Endothelial cell of umbilical vein (primary cell): ENCODE measurements around the gene DPP10. TPM values are rescaled to one million over a fixed set of nuclear protein-coding genes. Genes with fewer than 3 reads are reported as not detected.

ENCODE experiments used
- BruUV-seq: library from RNA; stranded (reverse); fragments of 400-500 nt; replicated peaks from 2 replicates; lab custom pipeline; 2021; lab: Mats Ljungman, UMichigan
- CTCF ChIA-PET: fragments of 300-600, 350-600 bp; sonication (Branson Sonifier 250); formaldehyde crosslinking; loops from one replicate; lab custom pipeline; 2021; ENCODE audit warnings: antibody characterized with exemption, inconsistent platforms; lab: Charles Lee
- POLR2A ChIA-PET: fragments of 300-600, 350-600 bp; sonication (Branson Sonifier 250); formaldehyde crosslinking; loops from one replicate; lab custom pipeline; 2021; ENCODE audit warnings: antibody characterized with exemption, inconsistent platforms; lab: Charles Lee
- DNase-seq: peaks from one replicate; pipeline ENCODE4 v3.0.0-alpha.2; 2011; ENCODE audit warnings: low read depth, low spot score
- FAIRE-seq: peaks from 2 replicates; lab custom pipeline; 2011; peaks lifted over from hg19 to GRCh38; lab: Jason Lieb, UNC
- H2AFZ ChIP-seq: 2 replicates; pipeline ENCODE4 v1.6.0; 2012; ENCODE audit warnings: low read depth, low read length, control low read depth, inconsistent platforms
- H3K27ac ChIP-seq: 2 replicates; pipeline ENCODE4 v1.5.1; 2011; ENCODE audit warnings: low read depth, mild to moderate bottlenecking, control low read depth, low read length, moderate library complexity; ENCODE audit not compliant: insufficient read depth
- H3K27me3 ChIP-seq, 2 experiments: 2 replicates each; pipeline versions ENCODE4 v1.6.0 to v1.6.1; 2011; ENCODE audit warnings: low read length in 2 of 2, mixed read lengths in 1 of 2; ENCODE audit not compliant: control insufficient read depth in 2 of 2, insufficient read depth in 2 of 2
- H3K36me3 ChIP-seq, 2 experiments: 2 replicates in 1 of 2; 3 replicates in 1 of 2; pipeline ENCODE4 v1.5.1; 2011; ENCODE audit warnings: low read length in 2 of 2, mild to moderate bottlenecking in 1 of 2, moderate library complexity in 1 of 2; ENCODE audit not compliant: control insufficient read depth in 2 of 2, insufficient read depth in 2 of 2; ENCODE audit errors: extremely low read depth in 1 of 2
- H3K4me1 ChIP-seq: 3 replicates; pipeline ENCODE4 v1.5.1; 2011; ENCODE audit warnings: mild to moderate bottlenecking, low read length; ENCODE audit not compliant: control insufficient read depth, insufficient read depth; ENCODE audit errors: extremely low read depth
- H3K4me2 ChIP-seq: 2 replicates; pipeline ENCODE4 v1.6.1; 2011; ENCODE audit warnings: low read length, control low read depth, mixed read lengths; ENCODE audit not compliant: insufficient read depth
- H3K4me3 ChIP-seq, 3 experiments: fragments of 200-600 bp in 1 of 3; sonication (generic), shearing (Covaris generic) in 1 of 3; replicated peaks in 1 of 3; 2 replicates each; pipeline ENCODE4 v1.5.1; 2011 to 2016; ENCODE audit warnings: control low read depth in 3 of 3, low read length in 3 of 3, mild to moderate bottlenecking in 2 of 3, inconsistent platforms in 1 of 3, low read depth in 1 of 3, moderate library complexity in 1 of 3; ENCODE audit not compliant: insufficient read depth in 1 of 3
- H3K79me2 ChIP-seq: 2 replicates; pipeline ENCODE4 v1.6.0; 2012; ENCODE audit warnings: low read length, inconsistent platforms; ENCODE audit not compliant: control insufficient read depth, insufficient read depth
- H3K9ac ChIP-seq: replicated peaks from 2 replicates; pipeline ENCODE3; 2011; ENCODE audit warnings: low read length, control low read depth; ENCODE audit not compliant: insufficient read depth; ENCODE audit errors: extremely low read depth
- H3K9me1 ChIP-seq: replicated peaks from 3 replicates; pipeline ENCODE4 v1.6.0; 2011; ENCODE audit warnings: mild to moderate bottlenecking, low read length; ENCODE audit not compliant: control insufficient read depth, insufficient read depth; ENCODE audit errors: extremely low read depth
- H3K9me3 ChIP-seq: replicated peaks from 2 replicates; pipeline ENCODE4 v1.5.1; 2012; ENCODE audit warnings: low read length, inconsistent platforms; ENCODE audit not compliant: control insufficient read depth, insufficient read depth
- H4K20me1 ChIP-seq: replicated peaks from 2 replicates; pipeline ENCODE3; 2011; ENCODE audit warnings: mild to moderate bottlenecking, low read length; ENCODE audit not compliant: control insufficient read depth, insufficient read depth; ENCODE audit errors: extremely low read depth
- EZH2 ChIP-seq: IDR thresholded peaks from 2 replicates; pipeline ENCODE4 v1.6.1; 2012; ENCODE audit warnings: borderline replicate concordance, low read depth, mild to moderate bottlenecking, moderate library complexity, low read length, inconsistent platforms; ENCODE audit not compliant: severe bottlenecking
- FOS ChIP-seq: IDR thresholded peaks from 2 replicates; pipeline ENCODE4 v1.6.1; 2011; ENCODE audit warnings: mild to moderate bottlenecking, low read length, moderate library complexity, borderline replicate concordance; ENCODE audit not compliant: insufficient read depth
- GATA2 ChIP-seq: IDR thresholded peaks from 2 replicates; pipeline ENCODE4 v1.7.0; 2011; ENCODE audit warnings: low read depth, mild to moderate bottlenecking, moderate library complexity, mixed read lengths, low read length; ENCODE audit not compliant: insufficient read length, insufficient read depth
- JUN ChIP-seq: IDR thresholded peaks from 2 replicates; pipeline ENCODE4 v1.6.1; 2011; ENCODE audit warnings: borderline replicate concordance, low read depth; ENCODE audit not compliant: insufficient read length, insufficient read depth
- MYC ChIP-seq: IDR thresholded peaks from one replicate; pipeline ENCODE4 v1.6.1; 2011; ENCODE audit warnings: mild to moderate bottlenecking, low read depth, low read length
- POLR2A ChIP-seq: IDR thresholded peaks from 2 replicates; pipeline ENCODE4 v1.6.1; 2012; ENCODE audit warnings: low read depth, mild to moderate bottlenecking, control low read depth, low read length
- POLR2AphosphoS5 ChIP-seq: IDR thresholded peaks from 2 replicates; pipeline ENCODE4 v1.6.1; 2012; ENCODE audit warnings: low read depth, mild to moderate bottlenecking, control low read depth, low read length, moderate library complexity; ENCODE audit not compliant: insufficient read depth
- dilution Hi-C: fragments of 300-500 bp; cut with MboI; formaldehyde crosslinking; loops from one replicate; pipeline ENCODE4 v1.15.0; 2019; ENCODE audit warnings: low sequenced_read_pairs; ENCODE audit not compliant: extremely low pct_ligation_motif_present
- intact Hi-C: fragments of 100-400 bp; cut with micrococcal nuclease; formaldehyde crosslinking; loops from one replicate; pipeline ENCODE4 v1.10.0; 2022
- polyA plus RNA-seq, 4 experiments: library from polyadenylated mRNA; depleted of rRNA in 3 of 4; stranded (reverse) in 3 of 4; unstranded in 1 of 4; fragments of >200 nt; gene quantifications; 2 replicates each; pipeline versions ENCODE4 v1.2.1 to v1.2.3, GENCODE V29; 2011 to 2012; ENCODE audit warnings: missing spikeins in 1 of 4
- total RNA-seq: library from RNA; stranded (reverse); gene quantifications from 2 replicates; pipeline ENCODE4 v1.2.3, GENCODE V29; 2021
- TF ChIP-seq, protein P1 (sequence below): IDR thresholded peaks from 2 replicates; pipeline ENCODE4 v1.6.1; 2011; ENCODE audit not compliant: insufficient read depth, insufficient read length
- TF ChIP-seq, protein P2 (sequence below), 2 donors: IDR thresholded peaks; 1 replicate in 1 of 2; 2 replicates in 1 of 2; pipeline ENCODE4 v1.5.1; 2011; ENCODE audit warnings: low read length in 2 of 2, mild to moderate bottlenecking in 2 of 2, moderate library complexity in 2 of 2, control low read depth in 1 of 2, inconsistent platforms in 1 of 2, low read depth in 1 of 2; ENCODE audit not compliant: insufficient read depth in 1 of 2; ENCODE audit errors: extremely low read depth in 1 of 2

DPP10 gene
- total and polyA plus RNA-seq, 2 donors (not counting 3 experiments of a cell fraction or from before 2014, with no cell fraction given), result not detected

GRCh38 chr2:115075800-115076199 is 633.4 kb downstream of the DPP10 start:
- Histone ChIP-seq H4K20me1 (no peaks in the 10 kb centered on the region), H3K9me1 (no peaks in the 10 kb centered on the region), H3K36me3 (no peaks in the 10 kb centered on the region), H3K27ac (no peak overlapping the region), H3K4me2 (no peak overlapping the region), H2AFZ (no peak overlapping the region), H3K9ac (no peak overlapping the region), H3K27me3 (no peaks in the 10 kb centered on the region), H3K4me1 (no peaks in the 10 kb centered on the region), H3K9me3 (no peaks in the 10 kb centered on the region), H3K79me2 (no peaks in the 10 kb centered on the region), H3K4me3 (no peak overlapping the region)
- FAIRE-seq (no peak), DNase-seq (no peak)
- dilution Hi-C loops, result no loop called here
- POLR2A ChIA-PET, result no interaction called here
- TF ChIP-seq MYC (no peak), GATA2 (no peak), FOS (no peak), JUN (no peak), POLR2AphosphoS5 (no peak), EZH2 (no peak), POLR2A (no peak)
- TF ChIP-seq, protein P1, sequence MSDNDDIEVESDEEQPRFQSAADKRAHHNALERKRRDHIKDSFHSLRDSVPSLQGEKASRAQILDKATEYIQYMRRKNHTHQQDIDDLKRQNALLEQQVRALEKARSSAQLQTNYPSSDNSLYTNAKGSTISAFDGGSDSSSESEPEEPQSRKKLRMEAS, result no peak
- TF ChIP-seq, protein P2, sequence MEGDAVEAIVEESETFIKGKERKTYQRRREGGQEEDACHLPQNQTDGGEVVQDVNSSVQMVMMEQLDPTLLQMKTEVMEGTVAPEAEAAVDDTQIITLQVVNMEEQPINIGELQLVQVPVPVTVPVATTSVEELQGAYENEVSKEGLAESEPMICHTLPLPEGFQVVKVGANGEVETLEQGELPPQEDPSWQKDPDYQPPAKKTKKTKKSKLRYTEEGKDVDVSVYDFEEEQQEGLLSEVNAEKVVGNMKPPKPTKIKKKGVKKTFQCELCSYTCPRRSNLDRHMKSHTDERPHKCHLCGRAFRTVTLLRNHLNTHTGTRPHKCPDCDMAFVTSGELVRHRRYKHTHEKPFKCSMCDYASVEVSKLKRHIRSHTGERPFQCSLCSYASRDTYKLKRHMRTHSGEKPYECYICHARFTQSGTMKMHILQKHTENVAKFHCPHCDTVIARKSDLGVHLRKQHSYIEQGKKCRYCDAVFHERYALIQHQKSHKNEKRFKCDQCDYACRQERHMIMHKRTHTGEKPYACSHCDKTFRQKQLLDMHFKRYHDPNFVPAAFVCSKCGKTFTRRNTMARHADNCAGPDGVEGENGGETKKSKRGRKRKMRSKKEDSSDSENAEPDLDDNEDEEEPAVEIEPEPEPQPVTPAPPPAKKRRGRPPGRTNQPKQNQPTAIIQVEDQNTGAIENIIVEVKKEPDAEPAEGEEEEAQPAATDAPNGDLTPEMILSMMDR (IDR thresholded peaks at IDR 0.05; ENCODE audit: extremely low read depth in 1 of 2, insufficient read depth in 1 of 2, low read depth in 1 of 2, low read length in 2 of 2), result no peak
- no TSS peak for BruUV-seq
- CTCF ChIA-PET, result no interaction called here
- intact Hi-C loops, result no loop called here
